K562 (cell line): ENCODE measurements around the gene PLXND1. TPM values are rescaled to one million over a fixed set of nuclear protein-coding genes. Genes with fewer than 3 reads are reported as not detected.

Experiments
- ATAC-seq: fragments of 200-7000 bp; cut with Tn5 transposase; 3 replicates; pipeline ENCODE4 v1.9.1; 2020; ENCODE audit warnings: moderate library complexity
- BruUV-seq: library from RNA; stranded (reverse); fragments of 400-500 nt; replicated peaks from 2 replicates; lab custom pipeline; 2021; lab: Mats Ljungman, UMichigan
- CTCF ChIA-PET: fragments of 300-600 bp; formaldehyde crosslinking; extraction: SDS; loops from one replicate; lab custom pipeline; 2021; ENCODE audit warnings: low intra/inter-chr PET ratio; lab: Yijun Ruan, JAX
- POLR2A ChIA-PET: fragments of 300-600, 350-650 bp; sonication (Branson Sonifier 250); formaldehyde crosslinking; extraction: SDS; loops from one replicate; lab custom pipeline; 2021; ENCODE audit warnings: antibody characterized with exemption, inconsistent platforms; lab: Yijun Ruan, JAX
- DNase-seq, 4 experiments: peaks; one replicate each; pipeline versions ENCODE4 v3.0.0 to v3.0.0-alpha.2; 2011 to 2018; ENCODE audit warnings: low spot score in 3 of 4, mixed read lengths in 3 of 4; ENCODE audit errors: extremely low read depth in 1 of 4
- FAIRE-seq: peaks from 2 replicates; lab custom pipeline; 2011; peaks lifted over from hg19 to GRCh38; lab: Jason Lieb, UNC
- H2AFZ ChIP-seq: 2 replicates; pipeline ENCODE4 v1.6.0; 2011; ENCODE audit warnings: low read depth, low read length, control low read depth, inconsistent platforms
- H3K27ac ChIP-seq: fragments of 200-600 bp; 3 replicates; pipeline ENCODE4 v1.8.0; 2011; ENCODE audit warnings: low read depth, mild to moderate bottlenecking, control low read depth, inconsistent platforms, low read length, moderate library complexity, mixed read lengths; ENCODE audit errors: extremely low read depth
- H3K27me3 ChIP-seq, 2 experiments: fragments of 300-600 bp in 1 of 2; 2 replicates in 1 of 2; 3 replicates in 1 of 2; pipeline versions ENCODE4 v1.6.0 to v1.8.0; 2011; ENCODE audit warnings: inconsistent platforms in 2 of 2, low read length in 2 of 2, mild to moderate bottlenecking in 1 of 2, mixed read lengths in 1 of 2, moderate library complexity in 1 of 2; ENCODE audit not compliant: control insufficient read depth in 2 of 2, insufficient read depth in 2 of 2
- H3K36me3 ChIP-seq: fragments of 300-600 bp; 3 replicates; pipeline ENCODE4 v1.8.0; 2011; ENCODE audit warnings: mild to moderate bottlenecking, low read length, inconsistent platforms; ENCODE audit not compliant: control insufficient read depth, insufficient read depth
- H3K4me1 ChIP-seq, 2 experiments: fragments of 200-600 bp in 1 of 2; replicated peaks in 1 of 2; 2 replicates in 1 of 2; 3 replicates in 1 of 2; pipeline versions ENCODE4 v1.5.1 to v1.8.0; 2011; ENCODE audit warnings: inconsistent platforms in 2 of 2, low read length in 2 of 2, mild to moderate bottlenecking in 1 of 2, mixed read lengths in 1 of 2, moderate library complexity in 1 of 2; ENCODE audit not compliant: control insufficient read depth in 2 of 2, insufficient read depth in 2 of 2
- H3K4me2 ChIP-seq: 2 replicates; pipeline ENCODE4 v1.6.1; 2011; ENCODE audit warnings: low read length, control low read depth, inconsistent platforms, mixed read lengths; ENCODE audit not compliant: insufficient read depth
- H3K4me3 ChIP-seq: fragments of 200-600 bp; sonication (generic), shearing (Covaris generic); 2 replicates; pipeline ENCODE4 v1.5.1; 2016; ENCODE audit warnings: control low read depth, inconsistent platforms
- H3K79me2 ChIP-seq: fragments of 200-600 bp; 3 replicates; pipeline ENCODE4 v1.8.0; 2011; ENCODE audit warnings: low read length, inconsistent platforms; ENCODE audit not compliant: control insufficient read depth, insufficient read depth
- H3K9ac ChIP-seq, 2 experiments: 2 replicates each; pipeline versions ENCODE4 v1.6.0 to v1.6.1; 2011; ENCODE audit warnings: low read depth in 2 of 2, low read length in 2 of 2, control low read depth in 1 of 2, inconsistent platforms in 1 of 2, mild to moderate bottlenecking in 1 of 2, mixed read lengths in 1 of 2; ENCODE audit not compliant: insufficient read depth in 1 of 2
- H3K9me1 ChIP-seq: one replicate; pipeline ENCODE4 v1.6.0; 2011; ENCODE audit warnings: inconsistent platforms, mild to moderate bottlenecking, low read length, moderate library complexity; ENCODE audit not compliant: control insufficient read depth, insufficient read depth
- H3K9me3 ChIP-seq: replicated peaks from 2 replicates; pipeline ENCODE4 v1.5.1; 2011; ENCODE audit warnings: low read depth, low read length, inconsistent platforms; ENCODE audit not compliant: control insufficient read depth, insufficient read depth
- H4K20me1 ChIP-seq: replicated peaks from 2 replicates; pipeline ENCODE4 v1.6.1; 2011; ENCODE audit warnings: low read length, inconsistent platforms, mixed read lengths; ENCODE audit not compliant: control insufficient read depth, insufficient read depth
- NFE2 ChIP-seq: IDR thresholded peaks from 2 replicates; pipeline ENCODE4 v1.6.1; 2014; ENCODE audit warnings: antibody characterized with exemption, low read depth
- SPI1 ChIP-seq: IDR thresholded peaks from 2 replicates; pipeline ENCODE4 v1.6.1; 2011; ENCODE audit warnings: low read depth, low read length, control low read depth, borderline replicate concordance
- THAP12 ChIP-seq: fragments of 250-450 bp; sonication (Bioruptor Pico); IDR thresholded peaks from 2 replicates; pipeline ENCODE4 v1.9.0; 2021; ENCODE audit warnings: mild to moderate bottlenecking, inconsistent platforms
- ZNF263 ChIP-seq: sonication (generic); formaldehyde crosslinking; IDR thresholded peaks from 2 replicates; pipeline ENCODE4 v1.8.0; 2022; ENCODE audit warnings: mild to moderate bottlenecking, missing genetic modification reagents, borderline replicate concordance
- WGBS: fragments of 100-300 bp; shearing (Covaris generic); methylation state at CpG from one replicate; pipeline ENCODE4 v1.1.6; 2016; ENCODE audit warnings: low coverage, mixed read lengths; ENCODE audit not compliant: insufficient coverage; ENCODE audit errors: missing lambda C conversion rate; 5-methylcytosine and 5-hydroxymethylcytosine counted together
- in situ Hi-C: fragments of 300-500 bp; cut with MboI; formaldehyde crosslinking; loops from 4 replicates; pipeline ENCODE4 v1.15.0; 2018; ENCODE audit warnings: inconsistent platforms, mixed read lengths
- intact Hi-C: fragments of 100-400 bp; cut with micrococcal nuclease; formaldehyde crosslinking; loops from 2 replicates; pipeline ENCODE4 v1.14.2; 2022
- polyA plus RNA-seq, 8 experiments: library from polyadenylated mRNA; depleted of rRNA in 4 of 8; stranded (reverse) in 5 of 8; unstranded in 3 of 8; fragments of >200 nt; fragmentation: Nextera tagmentation in 2 of 8; fragmentation: Illumina TruSeq in 1 of 8; extraction: Ambion mirVana in 2 of 8; extraction: Trizol in 1 of 8; gene quantifications; 2 replicates each; pipeline versions ENCODE4 v1.2.1 to v1.2.3, GENCODE V29; 2011 to 2014; ENCODE audit warnings: inconsistent platforms in 1 of 8, missing spikeins in 1 of 8
- total RNA-seq, 7 experiments: library from RNA; depleted of rRNA in 6 of 7; stranded (reverse); fragments of >200 nt in 6 of 7; fragmentation: Illumina TruSeq in 2 of 7; extraction: Trizol in 2 of 7; gene quantifications; 2 replicates each; pipeline versions ENCODE4 v1.2.1 to v1.2.3, GENCODE V29; 2011 to 2021; ENCODE audit warnings: low replicate concordance in 1 of 7
- TF ChIP-seq, protein P1 (sequence below): fragments of 450-650 bp; formaldehyde crosslinking; IDR thresholded peaks from 2 replicates; pipeline ENCODE4 v1.4.0; 2022; ENCODE audit warnings: missing genetic modification characterization
- TF ChIP-seq, protein P2 (sequence below): sonication (generic); formaldehyde crosslinking; IDR thresholded peaks from 2 replicates; pipeline ENCODE4 v1.9.0; 2022; ENCODE audit warnings: mild to moderate bottlenecking, missing genetic modification reagents
- TF ChIP-seq, protein P3 (sequence below): fragments of 450-650 bp; IDR thresholded peaks from 2 replicates; pipeline ENCODE4 v1.6.1; 2017; ENCODE audit warnings: antibody characterized with exemption, mild to moderate bottlenecking

The PLXND1 gene
- total and polyA plus RNA-seq, 9 of the 15 experiments (the other 6 are each of a cell fraction or from before 2014, with no cell fraction given), result 0.34 to 28.8 (median 14.0) TPM

DNA sequence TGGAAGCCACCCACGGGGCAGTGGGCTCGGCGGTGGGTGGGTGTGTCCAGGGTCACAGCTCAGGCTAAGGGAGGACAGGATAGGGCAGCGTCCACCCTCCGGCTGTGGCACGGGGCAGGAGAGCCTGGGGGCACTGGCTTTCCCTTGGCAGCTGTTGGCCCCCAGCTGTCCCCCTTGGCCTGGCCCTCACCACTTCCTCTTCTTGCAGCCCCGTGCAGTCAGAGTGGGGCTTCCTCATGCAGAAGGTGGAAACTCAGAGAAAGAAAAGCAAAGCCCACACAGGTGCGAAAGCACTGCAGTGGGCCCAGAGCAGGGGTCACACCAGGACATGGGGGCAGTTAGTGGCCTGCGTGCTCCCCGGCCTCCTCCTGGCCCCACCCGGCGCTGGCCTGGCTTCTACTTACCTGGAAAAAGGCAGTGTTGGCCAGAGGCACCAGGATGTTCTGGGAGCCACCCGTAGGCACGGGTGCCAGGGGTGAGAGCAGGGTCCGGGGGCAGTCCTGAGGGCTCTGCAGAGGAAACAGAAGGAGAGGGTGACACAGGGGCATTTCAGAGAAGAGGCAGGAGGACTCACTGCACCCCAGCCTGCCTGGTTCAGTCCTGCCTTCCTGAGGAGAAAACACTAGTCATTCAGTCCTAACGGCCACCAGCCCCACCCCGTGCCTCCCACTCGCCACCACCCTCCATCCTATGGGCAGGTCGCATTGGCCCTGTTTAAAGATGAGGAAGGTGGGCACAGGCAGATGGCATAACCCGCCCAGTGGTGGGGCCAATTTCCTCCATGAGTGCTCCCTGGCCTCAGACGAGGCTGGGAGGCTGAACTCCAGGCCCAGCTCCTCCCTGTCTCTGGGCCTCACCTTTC, 28.3 kb downstream of the PLXND1 start:
- no peaks in the 10 kb centered on the region for H4K20me1 ChIP-seq
- FAIRE-seq, result no peak
- TF ChIP-seq ZNF263 (CRISPR knock-in tag) (peak; percentile 35; the same call in 1 of the 2 replicates), THAP12 (CRISPR knock-in tag) (no peak), NFE2 (peak; percentile 43; the same call in 1 of the 2 replicates), SPI1 (peak; percentile 92)
- TF ChIP-seq, protein P1, sequence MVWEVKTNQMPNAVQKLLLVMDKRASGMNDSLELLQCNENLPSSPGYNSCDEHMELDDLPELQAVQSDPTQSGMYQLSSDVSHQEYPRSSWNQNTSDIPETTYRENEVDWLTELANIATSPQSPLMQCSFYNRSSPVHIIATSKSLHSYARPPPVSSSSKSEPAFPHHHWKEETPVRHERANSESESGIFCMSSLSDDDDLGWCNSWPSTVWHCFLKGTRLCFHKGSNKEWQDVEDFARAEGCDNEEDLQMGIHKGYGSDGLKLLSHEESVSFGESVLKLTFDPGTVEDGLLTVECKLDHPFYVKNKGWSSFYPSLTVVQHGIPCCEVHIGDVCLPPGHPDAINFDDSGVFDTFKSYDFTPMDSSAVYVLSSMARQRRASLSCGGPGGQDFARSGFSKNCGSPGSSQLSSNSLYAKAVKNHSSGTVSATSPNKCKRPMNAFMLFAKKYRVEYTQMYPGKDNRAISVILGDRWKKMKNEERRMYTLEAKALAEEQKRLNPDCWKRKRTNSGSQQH (CRISPR knock-in tag), result no peak
- TF ChIP-seq, protein P2, sequence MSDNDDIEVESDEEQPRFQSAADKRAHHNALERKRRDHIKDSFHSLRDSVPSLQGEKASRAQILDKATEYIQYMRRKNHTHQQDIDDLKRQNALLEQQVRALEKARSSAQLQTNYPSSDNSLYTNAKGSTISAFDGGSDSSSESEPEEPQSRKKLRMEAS, result 0 out of 2 replicates have a peak, but pooled peaks have one; percentile 17
- TF ChIP-seq, protein P3, sequence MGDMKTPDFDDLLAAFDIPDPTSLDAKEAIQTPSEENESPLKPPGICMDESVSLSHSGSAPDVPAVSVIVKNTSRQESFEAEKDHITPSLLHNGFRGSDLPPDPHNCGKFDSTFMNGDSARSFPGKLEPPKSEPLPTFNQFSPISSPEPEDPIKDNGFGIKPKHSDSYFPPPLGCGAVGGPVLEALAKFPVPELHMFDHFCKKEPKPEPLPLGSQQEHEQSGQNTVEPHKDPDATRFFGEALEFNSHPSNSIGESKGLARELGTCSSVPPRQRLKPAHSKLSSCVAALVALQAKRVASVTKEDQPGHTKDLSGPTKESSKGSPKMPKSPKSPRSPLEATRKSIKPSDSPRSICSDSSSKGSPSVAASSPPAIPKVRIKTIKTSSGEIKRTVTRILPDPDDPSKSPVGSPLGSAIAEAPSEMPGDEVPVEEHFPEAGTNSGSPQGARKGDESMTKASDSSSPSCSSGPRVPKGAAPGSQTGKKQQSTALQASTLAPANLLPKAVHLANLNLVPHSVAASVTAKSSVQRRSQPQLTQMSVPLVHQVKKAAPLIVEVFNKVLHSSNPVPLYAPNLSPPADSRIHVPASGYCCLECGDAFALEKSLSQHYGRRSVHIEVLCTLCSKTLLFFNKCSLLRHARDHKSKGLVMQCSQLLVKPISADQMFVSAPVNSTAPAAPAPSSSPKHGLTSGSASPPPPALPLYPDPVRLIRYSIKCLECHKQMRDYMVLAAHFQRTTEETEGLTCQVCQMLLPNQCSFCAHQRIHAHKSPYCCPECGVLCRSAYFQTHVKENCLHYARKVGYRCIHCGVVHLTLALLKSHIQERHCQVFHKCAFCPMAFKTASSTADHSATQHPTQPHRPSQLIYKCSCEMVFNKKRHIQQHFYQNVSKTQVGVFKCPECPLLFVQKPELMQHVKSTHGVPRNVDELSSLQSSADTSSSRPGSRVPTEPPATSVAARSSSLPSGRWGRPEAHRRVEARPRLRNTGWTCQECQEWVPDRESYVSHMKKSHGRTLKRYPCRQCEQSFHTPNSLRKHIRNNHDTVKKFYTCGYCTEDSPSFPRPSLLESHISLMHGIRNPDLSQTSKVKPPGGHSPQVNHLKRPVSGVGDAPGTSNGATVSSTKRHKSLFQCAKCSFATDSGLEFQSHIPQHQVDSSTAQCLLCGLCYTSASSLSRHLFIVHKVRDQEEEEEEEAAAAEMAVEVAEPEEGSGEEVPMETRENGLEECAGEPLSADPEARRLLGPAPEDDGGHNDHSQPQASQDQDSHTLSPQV, result peak; percentile 65
- POLR2A ChIA-PET, result no interaction called here
- in situ Hi-C loops, result no loop called here
- H3K79me2 ChIP-seq, result no peaks in the 10 kb centered on the region
- CTCF ChIA-PET, result no interaction called here
- H3K4me3 ChIP-seq, result no peak overlapping the region
- no peaks in the 10 kb centered on the region for H3K9me3 ChIP-seq
- peak in 1 of 4 experiments; percentile 41 for DNase-seq
- peak overlapping the region; percentile 11; the same call in 1 of the 2 replicates for H3K4me2 ChIP-seq
- H3K4me1 ChIP-seq, result peaks cover 9 to 44% of the 10 kb centered on the region in 2 experiments; a peak in 4 of 5 replicates
- 54% methylated on average over 12 of the region's 21 CpGs for WGBS
- no peaks in the 10 kb centered on the region for H3K27me3 ChIP-seq
- H3K36me3 ChIP-seq, result peaks cover 3% of the 10 kb centered on the region; the same call in 1 of the 3 replicates
- intact Hi-C loops, result no loop called here
- peak; percentile 75 for ATAC-seq
- H3K9me1 ChIP-seq, result no peaks in the 10 kb centered on the region
- peak overlapping the region; percentile 60; the same call in 2 of the 3 replicates for H3K27ac ChIP-seq
- 0 out of 2 replicates have a peak overlapping the region, but pooled peaks have one; percentile 16 for H2AFZ ChIP-seq
- BruUV-seq, result no TSS peak
- peak overlapping the region in 1 of 2 experiments; percentile 84; a peak in 2 of 4 replicates for H3K9ac ChIP-seq
